ENCODE data around the gene PEPD.

The PEPD gene

DNA sequence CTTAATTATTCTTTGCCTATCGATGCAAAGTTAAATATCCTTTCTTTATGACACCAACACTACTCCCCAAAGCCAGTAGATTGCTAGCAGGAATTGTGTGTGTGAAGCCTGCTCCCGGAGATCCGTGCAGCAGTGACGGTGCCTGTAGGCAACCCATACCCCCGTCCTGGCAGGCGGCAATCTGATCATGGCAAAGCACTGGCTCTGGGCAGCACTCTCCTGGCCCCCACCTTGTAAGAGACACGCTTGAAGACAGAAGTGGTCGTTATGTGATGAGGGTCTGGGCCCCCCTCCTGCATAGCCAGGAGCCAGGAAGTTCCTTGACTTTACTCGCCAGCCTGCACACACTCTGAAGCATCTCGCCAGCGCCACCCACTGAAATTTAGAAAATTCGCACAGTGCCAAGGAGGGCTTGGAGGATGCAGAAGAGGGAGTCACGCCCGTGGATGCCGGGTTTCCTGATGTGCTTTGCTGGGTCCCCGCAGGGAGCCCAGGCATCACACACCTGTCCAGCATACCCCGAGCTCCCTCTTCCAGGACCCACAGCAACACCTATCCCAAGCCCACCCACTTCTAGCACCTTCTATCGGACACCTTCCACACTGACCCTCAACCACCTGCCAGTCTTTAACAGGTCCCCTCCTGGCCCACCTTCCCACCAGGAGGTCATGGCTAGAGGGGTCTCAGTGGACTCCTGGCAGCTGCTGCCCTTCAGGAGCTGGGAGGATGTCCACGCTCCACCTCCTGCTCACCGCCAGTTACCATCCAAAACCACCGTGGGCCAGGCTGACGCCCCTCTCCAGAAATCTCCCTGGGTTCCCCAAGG is 93.6 kb downstream of the PEPD start:
- H3K4me1 ChIP-seq (ENCODE audit: low read depth, poor library complexity, severe bottlenecking) = no peaks in the 10 kb centered on the region
- TF ChIP-seq, protein P1, sequence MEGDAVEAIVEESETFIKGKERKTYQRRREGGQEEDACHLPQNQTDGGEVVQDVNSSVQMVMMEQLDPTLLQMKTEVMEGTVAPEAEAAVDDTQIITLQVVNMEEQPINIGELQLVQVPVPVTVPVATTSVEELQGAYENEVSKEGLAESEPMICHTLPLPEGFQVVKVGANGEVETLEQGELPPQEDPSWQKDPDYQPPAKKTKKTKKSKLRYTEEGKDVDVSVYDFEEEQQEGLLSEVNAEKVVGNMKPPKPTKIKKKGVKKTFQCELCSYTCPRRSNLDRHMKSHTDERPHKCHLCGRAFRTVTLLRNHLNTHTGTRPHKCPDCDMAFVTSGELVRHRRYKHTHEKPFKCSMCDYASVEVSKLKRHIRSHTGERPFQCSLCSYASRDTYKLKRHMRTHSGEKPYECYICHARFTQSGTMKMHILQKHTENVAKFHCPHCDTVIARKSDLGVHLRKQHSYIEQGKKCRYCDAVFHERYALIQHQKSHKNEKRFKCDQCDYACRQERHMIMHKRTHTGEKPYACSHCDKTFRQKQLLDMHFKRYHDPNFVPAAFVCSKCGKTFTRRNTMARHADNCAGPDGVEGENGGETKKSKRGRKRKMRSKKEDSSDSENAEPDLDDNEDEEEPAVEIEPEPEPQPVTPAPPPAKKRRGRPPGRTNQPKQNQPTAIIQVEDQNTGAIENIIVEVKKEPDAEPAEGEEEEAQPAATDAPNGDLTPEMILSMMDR (conservative IDR thresholded peaks at IDR 0.05; ENCODE audit: low read depth, low read length) = no peak
- no peaks in the 10 kb centered on the region for H4K20me1 ChIP-seq (ENCODE audit: insufficient read depth)

DNA sequence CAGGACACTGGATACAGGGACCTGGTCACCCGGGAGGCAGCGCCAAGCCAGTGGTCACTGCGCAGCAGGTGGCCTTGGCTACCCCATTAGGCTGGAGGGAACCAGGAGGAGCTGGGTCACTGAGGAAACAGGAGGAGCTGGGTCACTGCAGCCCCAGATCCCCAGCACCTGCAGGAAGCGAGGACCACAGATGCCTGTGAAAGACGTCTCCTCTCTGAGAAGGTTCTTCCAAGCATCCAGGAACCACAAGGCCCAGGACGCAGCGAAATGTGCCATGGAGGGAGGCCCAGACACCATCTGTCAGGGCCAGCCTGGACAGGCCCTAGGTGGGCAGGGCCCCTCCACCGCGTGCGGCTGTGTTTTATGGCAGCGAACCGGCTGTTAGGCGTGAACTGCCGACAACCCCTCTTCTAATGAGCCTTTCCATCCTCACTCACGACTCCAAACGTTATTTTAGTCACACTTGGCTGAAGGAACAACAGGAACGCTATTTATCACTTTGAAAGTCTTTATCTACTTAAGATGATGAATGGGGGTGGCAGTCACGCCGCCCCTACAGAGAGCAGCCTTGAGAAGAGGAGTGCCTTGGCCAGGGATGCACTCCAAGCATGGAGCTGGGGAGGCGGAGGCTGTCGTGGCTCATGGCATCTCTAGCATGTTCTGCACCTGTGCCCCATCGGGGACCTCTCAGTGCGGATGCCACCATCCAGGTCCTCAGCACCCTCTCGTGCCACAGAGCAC is 94.8 kb downstream of the PEPD start:
- H3K4me3 ChIP-seq (IDR thresholded peaks at IDR 0.05; ENCODE audit: insufficient read depth, low read depth, low read length) = no peak overlapping the region
- no peak overlapping the region for H3K27ac ChIP-seq
- H4K20me1 ChIP-seq (ENCODE audit: insufficient read depth) = no peaks in the 10 kb centered on the region
- no peaks in the 10 kb centered on the region for H3K4me1 ChIP-seq (ENCODE audit: low read depth, poor library complexity, severe bottlenecking)
- TF ChIP-seq, protein P1 (conservative IDR thresholded peaks at IDR 0.05; ENCODE audit: low read depth, low read length) = no peak
- H2AFZ ChIP-seq (ENCODE audit: low read depth) = no peak overlapping the region
- no peaks in the 10 kb centered on the region for H3K27me3 ChIP-seq (ENCODE audit: insufficient read depth, low read depth)
- no peak overlapping the region for H3K4me2 ChIP-seq
- no peaks in the 10 kb centered on the region for H3K36me3 ChIP-seq (ENCODE audit: insufficient read depth)
- no peaks in the 10 kb centered on the region for H3K79me2 ChIP-seq (ENCODE audit: insufficient read depth, low read depth)
- H3K9ac ChIP-seq = no peak overlapping the region

More for the DNA sequence above, 93.6 kb downstream of the PEPD start:
- H3K4me2 ChIP-seq = no peak overlapping the region
- no peaks in the 10 kb centered on the region for H3K27me3 ChIP-seq (ENCODE audit: insufficient read depth, low read depth)
- no peak overlapping the region for H3K9ac ChIP-seq
- H2AFZ ChIP-seq (ENCODE audit: low read depth) = no peak overlapping the region
- H3K27ac ChIP-seq = no peak overlapping the region
- H3K4me3 ChIP-seq (IDR thresholded peaks at IDR 0.05; ENCODE audit: insufficient read depth, low read depth, low read length) = no peak overlapping the region
- H3K79me2 ChIP-seq (ENCODE audit: insufficient read depth, low read depth) = no peaks in the 10 kb centered on the region
- no peaks in the 10 kb centered on the region for H3K36me3 ChIP-seq (ENCODE audit: insufficient read depth)

DNA sequence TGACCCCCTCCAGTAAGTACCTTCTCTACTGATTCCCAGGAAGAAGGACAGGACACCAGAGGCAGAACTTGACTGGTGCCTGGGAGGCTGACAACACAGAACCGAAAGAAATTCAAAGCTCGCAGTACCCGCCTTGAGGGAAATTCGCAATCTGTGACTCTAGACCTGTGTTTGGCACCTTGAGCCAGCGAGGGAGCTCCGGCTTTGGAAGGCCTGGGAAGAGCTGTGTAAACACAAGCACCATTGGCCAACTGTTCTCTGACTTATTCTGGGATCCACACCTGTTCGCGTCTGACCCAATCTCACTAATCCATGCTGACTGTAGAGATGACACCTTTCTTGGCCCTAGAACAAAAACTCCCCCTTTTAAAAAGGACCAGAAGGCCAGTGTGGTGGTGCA is 97.4 kb downstream of the PEPD start:
- no peak overlapping the region for H3K4me2 ChIP-seq
- no peak overlapping the region for H3K9ac ChIP-seq
- H4K20me1 ChIP-seq (ENCODE audit: insufficient read depth) = no peaks in the 10 kb centered on the region
- H2AFZ ChIP-seq (ENCODE audit: low read depth) = no peak overlapping the region
- H3K27ac ChIP-seq = no peak overlapping the region
- no peak overlapping the region for H3K4me3 ChIP-seq (IDR thresholded peaks at IDR 0.05; ENCODE audit: insufficient read depth, low read depth, low read length)
- H3K36me3 ChIP-seq (ENCODE audit: insufficient read depth) = no peaks in the 10 kb centered on the region
- TF ChIP-seq, protein P1 (conservative IDR thresholded peaks at IDR 0.05; ENCODE audit: low read depth, low read length) = no peak
- H3K27me3 ChIP-seq (ENCODE audit: insufficient read depth, low read depth) = no peaks in the 10 kb centered on the region
- no peaks in the 10 kb centered on the region for H3K79me2 ChIP-seq (ENCODE audit: insufficient read depth, low read depth)
- H3K4me1 ChIP-seq (ENCODE audit: low read depth, poor library complexity, severe bottlenecking) = no peaks in the 10 kb centered on the region

DNA sequence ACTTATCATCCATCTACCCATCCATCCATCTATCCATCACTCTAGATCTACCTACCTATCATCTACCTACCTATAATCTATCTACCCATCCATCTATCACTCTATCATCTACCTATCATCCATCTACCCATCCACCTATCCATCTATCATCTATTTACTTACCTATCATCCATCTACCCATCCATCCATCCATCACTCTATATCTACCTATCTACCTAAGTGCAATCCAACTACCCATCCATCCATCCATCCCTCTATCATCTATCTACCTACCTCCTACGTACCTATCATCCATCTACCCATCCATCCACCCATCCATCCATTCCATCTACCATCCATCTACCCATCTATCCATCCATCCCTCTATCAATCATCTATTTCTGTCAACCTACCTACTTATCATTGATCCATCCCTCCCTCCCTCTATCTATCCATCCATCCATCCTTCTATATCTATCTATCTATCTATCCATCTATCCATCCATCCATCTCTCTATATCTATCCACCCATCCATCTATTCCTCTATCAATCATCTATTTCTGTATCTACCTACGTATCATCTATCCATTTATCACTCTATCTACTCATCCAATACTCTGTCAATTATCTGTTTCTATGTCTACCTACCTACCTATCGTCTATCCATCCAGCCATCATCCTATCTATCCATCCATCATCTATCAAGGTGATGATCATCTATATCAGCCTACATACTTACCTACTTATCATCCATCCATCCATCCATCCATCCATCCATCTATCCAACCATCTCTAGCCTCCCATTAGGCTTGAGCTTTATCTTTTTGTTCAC is 99.0 kb downstream of the PEPD start:
- TF ChIP-seq, protein P1 (conservative IDR thresholded peaks at IDR 0.05; ENCODE audit: low read depth, low read length) = no peak
- H3K27me3 ChIP-seq (ENCODE audit: insufficient read depth, low read depth) = no peaks in the 10 kb centered on the region
- no peak overlapping the region for H3K4me2 ChIP-seq
- no peaks in the 10 kb centered on the region for H3K36me3 ChIP-seq (ENCODE audit: insufficient read depth)
- H4K20me1 ChIP-seq (ENCODE audit: insufficient read depth) = no peaks in the 10 kb centered on the region
- no peak overlapping the region for H2AFZ ChIP-seq (ENCODE audit: low read depth)
- no peak overlapping the region for H3K4me3 ChIP-seq (IDR thresholded peaks at IDR 0.05; ENCODE audit: insufficient read depth, low read depth, low read length)
- H3K27ac ChIP-seq = no peak overlapping the region
- H3K9ac ChIP-seq = no peak overlapping the region
- H3K4me1 ChIP-seq (ENCODE audit: low read depth, poor library complexity, severe bottlenecking) = no peaks in the 10 kb centered on the region
- no peaks in the 10 kb centered on the region for H3K79me2 ChIP-seq (ENCODE audit: insufficient read depth, low read depth)
